Mammary microvascular endothelial cell (primary cell): ENCODE data around the gene CASKIN2. TPM values are rescaled to one million over a fixed set of nuclear protein-coding genes. Genes with fewer than 3 reads are reported as not detected.

Experiments
- total RNA-seq: library from RNA; depleted of rRNA; stranded (reverse); fragments of >200 nt; gene quantifications from 2 replicates; pipeline ENCODE4 v1.2.3, GENCODE V29; 2015

Gene CASKIN2
- 24.2 and 32.8 TPM in 2 replicates for total RNA-seq

GRCh38 chr17:75515496-75516254 is at the start of gene CASKIN2:
Gene CASKIN2 (minus strand): TSS chr17:75515537. CDS start chr17:75513804, 1,733 bp downstream.

GRCh38 chr17:75524970-75525805 is 9.9 kb upstream of the CASKIN2 start, which contains the start of gene LLGL2:
Gene LLGL2 (plus strand): TSS chr17:75525697. CDS start chr17:75543427, 17,730 bp downstream.

GRCh38 chr17:75516255-75516618 is 900 bp upstream of the CASKIN2 start, which contains the start of gene TSEN54:
Gene TSEN54 (plus strand): TSS chr17:75516528. CDS start chr17:75516561, 33 bp downstream.

GRCh38 chr17:75456417-75457046 is 58.8 kb downstream of the CASKIN2 start, which contains the start of gene TMEM94:
Gene TMEM94 (plus strand): TSS chr17:75456635. CDS start chr17:75471906, 15,271 bp downstream.

Other genes starting within 250 kb of the CASKIN2 start
- gene MIF4GD, start 244.3 kb downstream of the CASKIN2 start, total RNA-seq, result 14.1 and 23.5 TPM in 2 replicates
- 16.3 and 19.8 TPM in 2 replicates for gene SLC25A19, start 226.1 kb downstream of the CASKIN2 start, total RNA-seq
- 141 and 147 TPM in 2 replicates for gene GRB2, start 109.9 kb downstream of the CASKIN2 start, total RNA-seq
- 35.6 and 48.6 TPM in 2 replicates for gene TMEM94, start 58.9 kb downstream of the CASKIN2 start, total RNA-seq
- gene TSEN54, start 991 bp upstream of the CASKIN2 start, total RNA-seq, result 23.2 and 25.4 TPM in 2 replicates
- gene LLGL2, start 10.2 kb upstream of the CASKIN2 start, total RNA-seq, result 3.9 and 5.2 TPM in 2 replicates
- gene MYO15B, start 72.3 kb upstream of the CASKIN2 start, total RNA-seq, result 1.7 and 5.1 TPM in 2 replicates
- gene SMIM5, start 117.9 kb upstream of the CASKIN2 start, total RNA-seq, result not detected in 2 replicates
- gene RECQL5, start 151.6 kb upstream of the CASKIN2 start, total RNA-seq, result 9.9 and 11.3 TPM in 2 replicates
- 71.9 and 72.0 TPM in 2 replicates for gene SAP30BP, start 151.8 kb upstream of the CASKIN2 start, total RNA-seq
- 2.5 and 4.6 TPM in 2 replicates for gene ITGB4, start 205.9 kb upstream of the CASKIN2 start, total RNA-seq
- gene GALK1, start 249.7 kb upstream of the CASKIN2 start, total RNA-seq, result 48.8 and 52.0 TPM in 2 replicates